LNCAP (cell line): ENCODE results near the gene NACA.

Experiments
- CTCF ChIP-seq: fragments of 450-650 bp; IDR thresholded peaks from 2 replicates; pipeline ENCODE4 v1.5.1; 2017; ENCODE audit warnings: mild to moderate bottlenecking

NACA gene

GRCh38 chr12:56716458-56716857 is 8.6 kb downstream of the NACA start:
- TF ChIP-seq CTCF: no peak

- no peak for TF ChIP-seq CTCF
These were observed 9.3 kb downstream of the NACA start for GRCh38 chr12:56715798-56716197.

- TF ChIP-seq CTCF: no peak
These were observed 10.6 kb downstream of the NACA start for GRCh38 chr12:56714431-56714929.

- no peak for TF ChIP-seq CTCF
These were observed 11.8 kb downstream of the NACA start for GRCh38 chr12:56713345-56713744.

GRCh38 chr12:56709759-56710376 is 15.2 kb downstream of the NACA start:
- TF ChIP-seq CTCF: no peak

GRCh38 chr12:56699020-56699661 is 26.0 kb downstream of the NACA start:
- no peak for TF ChIP-seq CTCF

- no peak for TF ChIP-seq CTCF
These were observed 29.6 kb downstream of the NACA start for GRCh38 chr12:56695327-56696101.
